CD4-positive, alpha-beta T cell treated with Interleukin-6 at 100 ng/mL for 8 hours (primary cell): Measurements from ENCODE around the gene RNFT1.
"Not testable (repeated sequence)": the region's sequence is repeated elsewhere in the genome, so short reads cannot be mapped to it uniquely, and the experiment has no call there.

Source experiments
- DNase-seq: peaks from one replicate; pipeline ENCODE4 v3.0.0-alpha.2; 2020; ENCODE audit warnings: mixed read lengths, low spot score

The RNFT1 gene

DNA sequence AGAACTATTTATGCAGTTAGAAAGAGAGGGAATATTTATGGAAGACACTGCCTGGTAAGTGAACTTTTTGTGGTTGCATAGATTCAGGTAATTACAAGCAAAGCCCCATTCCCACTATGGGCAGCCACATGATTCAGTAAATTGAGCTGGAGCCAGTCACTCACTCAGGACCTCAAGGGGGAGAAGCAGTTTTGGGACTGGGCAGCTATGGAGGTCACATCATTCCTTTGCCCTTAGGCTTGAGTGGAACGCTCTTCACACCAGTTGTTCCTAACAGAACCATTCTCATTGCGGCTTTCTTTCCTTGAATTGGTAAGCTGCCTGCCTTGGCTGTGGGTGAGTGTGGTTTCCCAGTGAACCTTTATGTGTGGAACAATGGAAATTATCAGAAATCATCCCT lies 34.4 kb downstream of the RNFT1 start:
- not testable (repeated sequence) for DNase-seq

DNA sequence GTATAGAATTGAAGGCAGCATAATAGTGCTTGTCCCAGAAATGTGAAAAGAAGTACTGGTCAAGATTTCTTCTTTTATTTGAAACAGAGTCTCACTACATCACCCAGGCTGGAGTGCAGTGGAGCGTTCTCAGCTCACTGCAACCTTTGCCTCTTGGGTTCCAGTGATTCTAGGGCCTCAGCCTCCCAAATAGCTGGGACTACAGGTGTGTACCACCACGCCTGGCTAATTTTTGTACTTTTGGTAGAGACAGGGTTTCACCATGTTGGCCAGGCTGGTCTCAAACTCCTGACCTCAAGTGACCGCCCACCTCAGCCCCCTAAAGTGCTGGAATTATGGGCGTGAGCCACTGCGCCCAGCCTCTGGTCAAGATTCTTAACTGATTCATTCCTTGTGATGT lies 43.9 kb downstream of the RNFT1 start:
- DNase-seq = not testable (repeated sequence)

- DNase-seq = no peak
These were observed 48.1 kb downstream of the RNFT1 start for GRCh38 chr17:59916446-59916845.

DNA sequence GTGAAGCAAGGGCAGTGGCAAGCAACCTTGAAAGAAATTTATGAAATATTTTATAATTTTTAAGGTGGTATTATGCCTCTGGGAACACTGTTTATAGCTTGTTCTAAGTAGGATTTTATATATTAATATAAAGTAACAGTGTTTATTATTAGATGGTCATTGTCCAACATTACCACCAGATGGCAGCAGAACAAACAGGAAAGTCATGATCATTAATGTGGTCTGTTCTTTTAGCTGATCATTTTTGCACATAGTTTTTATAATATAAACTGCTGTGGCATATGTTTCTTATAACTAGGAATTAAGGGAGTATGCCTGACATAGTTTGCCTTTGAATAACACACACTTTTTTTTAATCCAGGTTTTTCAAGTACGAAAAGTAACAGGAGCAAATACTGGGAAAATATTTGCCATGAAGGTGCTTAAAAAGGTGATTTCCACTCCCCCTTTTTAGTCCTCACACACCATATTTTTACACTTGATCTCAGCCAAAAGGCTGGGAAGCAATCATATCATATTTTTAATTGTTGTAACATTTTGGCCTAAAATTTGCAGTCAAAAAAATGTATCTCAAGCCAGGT lies 50.2 kb downstream of the RNFT1 start:
- peak; percentile 43 for DNase-seq

GRCh38 chr17:59907467-59907866 lies 57.1 kb downstream of the RNFT1 start:
- DNase-seq = no peak

- DNase-seq = no peak
These were observed 61.1 kb downstream of the RNFT1 start for GRCh38 chr17:59903455-59903854.
